ENCODE results near the gene DNTT.

Gene DNTT

GRCh38 chr10:96371356-96371755 is 67.1 kb downstream of the DNTT start:
- FAIRE-seq, result no peak
- DNase-seq (ENCODE audit: extremely low spot score, insufficient read length, low read depth), result no peak

GRCh38 chr10:96374004-96374403 is 69.8 kb downstream of the DNTT start:
- DNase-seq (ENCODE audit: extremely low spot score, insufficient read length, low read depth) (no peak), FAIRE-seq (no peak)

GRCh38 chr10:96374639-96374984 is 70.4 kb downstream of the DNTT start:
- FAIRE-seq (no peak), DNase-seq (ENCODE audit: extremely low spot score, insufficient read length, low read depth) (no peak)

- FAIRE-seq, result peak; percentile 94
- peak; percentile 77 for DNase-seq (ENCODE audit: extremely low spot score, insufficient read length, low read depth)
Observed at GRCh38 chr10:96374985-96375830, 71.0 kb downstream of the DNTT start.

- FAIRE-seq (peak; percentile 70), DNase-seq (ENCODE audit: extremely low spot score, insufficient read length, low read depth) (peak; percentile 36)
Observed at GRCh38 chr10:96376483-96376882, 72.2 kb downstream of the DNTT start.

GRCh38 chr10:96377816-96378294 is 73.6 kb downstream of the DNTT start:
- FAIRE-seq, result no peak
- DNase-seq (ENCODE audit: extremely low spot score, insufficient read length, low read depth), result no peak

- FAIRE-seq, result no peak
- no peak for DNase-seq (ENCODE audit: extremely low spot score, insufficient read length, low read depth)
Observed at GRCh38 chr10:96378741-96379140, 74.5 kb downstream of the DNTT start.

- FAIRE-seq, result no peak
- DNase-seq (ENCODE audit: extremely low spot score, insufficient read length, low read depth), result no peak
Observed at GRCh38 chr10:96379758-96380157, 75.5 kb downstream of the DNTT start.

GRCh38 chr10:96380821-96381220 is 76.6 kb downstream of the DNTT start:
- DNase-seq (ENCODE audit: extremely low spot score, insufficient read length, low read depth) (no peak), FAIRE-seq (no peak)

- no peak for DNase-seq (ENCODE audit: extremely low spot score, insufficient read length, low read depth)
- no peak for FAIRE-seq
Observed at GRCh38 chr10:96384506-96384905, 80.3 kb downstream of the DNTT start.

- DNase-seq (ENCODE audit: extremely low spot score, insufficient read length, low read depth) (no peak), FAIRE-seq (no peak)
Observed at GRCh38 chr10:96387161-96387560, 82.9 kb downstream of the DNTT start.

- no peak for DNase-seq (ENCODE audit: extremely low spot score, insufficient read length, low read depth)
- FAIRE-seq, result no peak
Observed at GRCh38 chr10:96387601-96388000, 83.4 kb downstream of the DNTT start.
